ENCODE data around the gene RASL10A.

- no peak for TF ChIP-seq ZFP30 (CRISPR knock-in tag; IDR thresholded peaks at IDR 0.05)
- no peak for TF ChIP-seq ZNF70 (CRISPR knock-in tag; IDR thresholded peaks at IDR 0.05)
- TF ChIP-seq ISL1 (CRISPR knock-in tag; IDR thresholded peaks at IDR 0.05): no peak
- no peak for TF ChIP-seq RARB (CRISPR knock-in tag; IDR thresholded peaks at IDR 0.05)
- no peak for TF ChIP-seq ARNTL (CRISPR knock-in tag; IDR thresholded peaks at IDR 0.05; ENCODE audit: borderline replicate concordance, low read depth)
- no peak for TF ChIP-seq ZFP3 (CRISPR knock-in tag; IDR thresholded peaks at IDR 0.05)
- TF ChIP-seq CREB5 (CRISPR knock-in tag; IDR thresholded peaks at IDR 0.05; ENCODE audit: low read depth): no peak
- TF ChIP-seq BACH2 (CRISPR knock-in tag; IDR thresholded peaks at IDR 0.05; ENCODE audit: borderline replicate concordance): no peak
- TF ChIP-seq CSDC2 (CRISPR knock-in tag; IDR thresholded peaks at IDR 0.05): no peak
- no peak for TF ChIP-seq ZC3H10 (CRISPR knock-in tag; IDR thresholded peaks at IDR 0.05)
- no peak for TF ChIP-seq PPARA (CRISPR knock-in tag; IDR thresholded peaks at IDR 0.05; ENCODE audit: borderline replicate concordance)
- no peak for TF ChIP-seq SNAI2 (CRISPR knock-in tag; IDR thresholded peaks at IDR 0.05)
- TF ChIP-seq ZNF8 (CRISPR knock-in tag; IDR thresholded peaks at IDR 0.05): no peak
- no peak for TF ChIP-seq ZNF565 (CRISPR knock-in tag; conservative IDR thresholded peaks at IDR 0.05; ENCODE audit: low read depth)
Observed at GRCh38 chr22:29359469-29359868, 44.0 kb upstream of the RASL10A start.
